Fibroblast of peridontal ligament (primary cell): ENCODE results near the gene DNHD1.
A peak's percentile ranks its signal among the peaks of the same experiment; 100 is the strongest.

Experiments
- DNase-seq: peaks from one replicate; pipeline ENCODE4 v3.0.0-alpha.2; 2010; ENCODE audit errors: extremely low read depth

DNHD1 gene

DNA sequence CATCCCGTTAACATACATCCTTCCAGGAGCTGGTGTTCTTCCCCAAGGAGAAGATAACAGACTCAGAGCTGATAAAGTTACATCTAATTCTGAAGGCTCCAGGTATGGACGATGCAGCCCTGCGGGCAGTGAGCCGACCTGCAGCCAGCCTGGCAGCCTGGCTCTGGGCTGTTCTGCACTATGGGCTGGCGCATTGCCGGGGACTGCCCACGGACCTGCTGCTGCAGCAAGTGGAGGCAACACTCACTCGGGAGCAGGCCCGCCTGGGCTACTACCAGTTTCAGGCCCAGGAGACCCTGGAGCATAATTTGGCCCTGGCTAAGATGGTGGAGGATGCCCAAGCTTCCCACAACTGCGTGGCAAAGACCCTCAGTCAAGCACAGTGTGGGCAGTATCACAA is 66.6 kb downstream of the DNHD1 start:
- no peak for DNase-seq

DNA sequence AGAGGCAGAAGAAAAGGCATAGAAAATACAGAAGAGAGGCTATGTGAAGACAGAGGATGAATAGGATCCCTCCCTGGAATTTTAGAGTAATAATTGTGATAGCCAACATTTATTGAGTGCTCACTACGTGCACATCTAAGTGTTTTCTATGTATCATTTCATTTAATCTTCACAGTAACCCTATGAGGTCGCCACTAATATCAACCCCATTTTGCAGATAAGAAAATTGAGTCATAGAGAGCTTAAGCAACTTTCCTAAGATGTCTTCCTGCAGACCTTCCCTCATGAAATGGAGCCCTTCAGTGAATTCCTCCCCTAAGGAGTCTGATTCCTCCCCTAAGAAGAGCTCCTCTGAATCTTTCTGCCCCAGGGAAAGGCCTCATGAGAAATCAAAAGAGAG is 68.2 kb downstream of the DNHD1 start:
- DNase-seq: no peak

DNA sequence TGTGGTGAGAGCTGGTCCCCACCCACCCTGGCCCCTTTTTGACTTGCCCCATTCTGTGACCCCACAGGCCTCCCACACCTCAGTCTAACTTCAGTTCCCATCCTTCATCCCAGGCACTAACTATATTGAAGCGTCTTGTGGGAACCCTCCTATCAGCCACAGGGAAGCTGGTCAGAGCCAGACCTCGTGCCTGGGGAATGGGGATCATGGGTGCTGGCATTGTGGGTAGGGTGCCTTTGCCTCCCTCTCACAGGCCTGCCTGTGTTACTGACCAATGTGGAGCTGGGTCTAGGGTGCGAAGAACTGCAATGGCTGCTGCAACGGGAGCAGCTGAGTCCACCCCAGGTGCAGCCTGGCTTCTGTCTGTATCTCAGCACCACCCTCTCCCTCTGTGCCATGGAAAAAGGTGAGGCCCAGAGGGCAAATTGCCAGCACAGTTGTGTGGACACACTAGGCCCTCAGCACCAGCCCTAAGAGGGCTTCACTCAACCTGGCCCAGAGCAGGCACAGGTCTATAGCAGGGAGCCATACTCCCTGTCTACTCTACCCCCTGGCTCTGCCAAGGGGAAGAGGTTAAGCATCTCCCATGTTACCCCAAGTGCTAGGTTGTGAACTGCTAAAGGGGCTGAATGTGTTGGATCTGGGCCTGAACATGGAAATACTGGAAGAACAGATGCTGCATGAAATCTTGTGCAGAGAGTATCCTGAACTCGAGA is 69.1 kb downstream of the DNHD1 start:
- DNase-seq: no peak

GRCh38 chr11:6566704-6567370 is 69.8 kb downstream of the DNHD1 start:
- DNase-seq: no peak

- DNase-seq: no peak
These were observed 70.3 kb downstream of the DNHD1 start for GRCh38 chr11:6567371-6567745.

- peak; percentile 73 for DNase-seq
These were observed 71.3 kb downstream of the DNHD1 start for GRCh38 chr11:6568191-6568918.

GRCh38 chr11:6569706-6570105 is 72.6 kb downstream of the DNHD1 start:
- DNase-seq: no peak

- no peak for DNase-seq
These were observed 73.8 kb downstream of the DNHD1 start for GRCh38 chr11:6570691-6571427.

GRCh38 chr11:6571434-6572008 is 74.4 kb downstream of the DNHD1 start:
- no peak for DNase-seq

GRCh38 chr11:6572215-6572614 is 75.1 kb downstream of the DNHD1 start:
- peak; percentile 88 for DNase-seq

DNA sequence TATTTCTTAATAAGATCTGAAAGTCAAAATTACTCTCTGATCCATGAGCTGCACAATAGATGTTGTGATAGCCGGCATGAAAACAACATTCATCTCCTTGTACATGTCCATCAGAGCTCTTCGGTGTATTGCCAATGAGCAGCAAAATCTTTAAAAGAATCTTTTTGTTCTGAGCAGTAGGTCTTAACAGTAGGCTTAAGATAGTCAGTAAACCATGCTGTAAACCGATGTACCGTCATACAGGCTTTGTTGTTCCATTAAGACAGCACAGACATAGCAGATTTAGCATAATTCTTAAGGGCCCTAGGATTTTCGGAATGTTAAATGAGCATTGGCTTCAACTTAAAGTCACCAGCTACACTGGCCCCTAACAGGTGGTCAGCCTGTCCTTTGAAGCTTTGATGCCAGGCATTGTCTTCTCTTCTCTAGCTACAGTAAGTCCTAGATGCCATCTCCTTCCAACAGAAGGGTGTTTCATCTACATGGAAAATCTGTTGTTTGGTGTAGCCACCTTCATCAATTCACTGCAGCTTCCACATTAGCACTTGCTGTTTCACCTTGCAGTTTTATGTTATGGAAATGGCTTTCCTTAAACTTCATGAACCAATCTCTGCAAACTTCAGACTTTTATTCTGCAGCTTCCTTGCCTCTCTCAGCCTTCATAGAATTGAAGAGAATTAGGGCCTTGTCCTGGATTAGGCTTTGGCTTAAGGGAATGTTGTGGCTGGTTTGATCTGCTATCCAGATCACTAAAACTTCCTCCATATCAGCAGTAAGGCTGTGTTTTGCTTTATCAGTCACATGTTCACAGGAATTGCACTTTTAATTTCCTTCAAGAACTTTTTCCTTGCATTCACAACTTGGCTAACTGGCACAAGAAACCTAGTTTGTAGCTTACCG is 78.0 kb downstream of the DNHD1 start:
- no peak for DNase-seq

DNA sequence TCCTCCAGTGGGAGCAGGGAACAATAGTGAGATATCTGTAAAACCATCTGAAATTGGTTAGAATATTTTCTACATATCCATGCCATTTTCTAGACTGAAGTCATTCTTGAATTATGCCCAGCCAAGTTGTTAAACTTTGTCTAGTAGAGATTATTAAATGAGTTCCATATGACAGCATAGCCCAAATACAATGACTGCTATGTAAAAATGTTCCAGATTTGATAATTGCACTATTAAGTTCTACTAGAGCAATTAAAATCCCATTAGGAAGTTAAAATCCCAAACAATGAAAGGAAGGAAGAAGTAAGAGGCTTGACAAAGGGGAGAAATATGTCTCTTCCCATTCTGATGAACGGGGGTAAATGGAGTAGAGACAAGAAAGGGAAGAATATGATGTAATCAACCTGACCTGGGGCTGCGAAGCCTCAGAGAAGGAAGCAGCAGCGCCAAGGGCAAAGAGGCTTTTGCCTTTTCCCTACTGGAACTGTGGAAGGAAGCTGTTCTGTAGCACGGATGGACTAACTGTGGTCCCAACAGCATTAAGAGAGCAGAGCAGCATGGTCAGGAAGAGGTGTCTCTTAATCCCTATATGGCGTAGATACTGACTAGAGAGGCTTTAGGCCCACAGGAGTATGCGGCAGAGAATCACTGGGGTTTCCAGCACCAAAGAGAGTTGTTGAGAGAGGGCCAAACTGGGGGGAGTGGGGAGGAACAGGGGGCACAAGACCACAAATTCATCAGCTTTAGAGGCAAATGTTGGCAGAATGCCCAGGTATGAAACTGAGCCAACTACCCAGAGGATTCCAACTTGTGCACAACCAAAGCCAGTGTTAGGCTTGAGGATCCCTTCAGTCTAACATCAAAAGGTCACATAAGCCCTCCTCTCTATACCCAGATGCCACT is 79.6 kb downstream of the DNHD1 start:
- peak; percentile 91 for DNase-seq

DNA sequence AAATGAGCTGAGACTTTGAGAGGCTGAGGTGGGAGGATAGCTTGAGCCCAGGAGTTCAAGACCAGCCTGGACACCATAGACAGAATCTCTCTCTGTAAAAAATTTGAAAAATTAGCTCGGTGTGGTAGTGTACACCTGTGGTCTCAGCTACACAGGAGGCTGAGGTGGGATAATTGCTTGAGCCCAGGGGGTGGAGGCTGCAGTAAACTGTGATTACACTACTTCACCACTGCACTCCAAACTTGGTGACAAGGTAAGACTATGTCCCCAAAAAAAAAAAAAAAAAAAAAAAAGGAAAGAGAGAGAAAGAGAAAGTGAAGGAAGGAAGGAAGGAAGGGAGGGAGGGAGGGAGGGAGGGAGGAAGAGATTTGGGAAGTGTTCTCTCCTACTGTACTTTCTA is 81.1 kb downstream of the DNHD1 start:
- no peak for DNase-seq

GRCh38 chr11:6579681-6580080 is 82.6 kb downstream of the DNHD1 start:
- DNase-seq: no peak

DNA sequence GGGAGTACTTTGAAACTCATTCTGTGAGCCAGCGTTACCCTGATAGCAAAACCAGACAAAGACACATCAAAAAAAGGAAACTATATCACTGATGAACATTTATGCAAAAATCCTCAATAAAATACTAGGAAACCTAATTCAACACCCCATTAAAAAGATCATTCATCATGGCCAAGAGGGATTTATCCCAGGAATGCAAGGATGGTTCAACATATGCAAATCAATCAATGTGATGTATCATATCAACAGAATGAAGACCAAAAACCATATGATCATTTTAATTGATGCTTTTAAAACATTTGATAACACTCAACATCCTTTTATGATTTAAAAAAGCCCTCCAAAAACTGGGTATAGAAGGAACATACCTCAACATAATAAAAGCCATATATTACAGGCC is 86.5 kb downstream of the DNHD1 start:
- DNase-seq: no peak

- no peak for DNase-seq
These were observed 87.4 kb downstream of the DNHD1 start for GRCh38 chr11:6584528-6584927.

GRCh38 chr11:6586434-6587359 is 89.6 kb downstream of the DNHD1 start:
- no peak for DNase-seq

DNA sequence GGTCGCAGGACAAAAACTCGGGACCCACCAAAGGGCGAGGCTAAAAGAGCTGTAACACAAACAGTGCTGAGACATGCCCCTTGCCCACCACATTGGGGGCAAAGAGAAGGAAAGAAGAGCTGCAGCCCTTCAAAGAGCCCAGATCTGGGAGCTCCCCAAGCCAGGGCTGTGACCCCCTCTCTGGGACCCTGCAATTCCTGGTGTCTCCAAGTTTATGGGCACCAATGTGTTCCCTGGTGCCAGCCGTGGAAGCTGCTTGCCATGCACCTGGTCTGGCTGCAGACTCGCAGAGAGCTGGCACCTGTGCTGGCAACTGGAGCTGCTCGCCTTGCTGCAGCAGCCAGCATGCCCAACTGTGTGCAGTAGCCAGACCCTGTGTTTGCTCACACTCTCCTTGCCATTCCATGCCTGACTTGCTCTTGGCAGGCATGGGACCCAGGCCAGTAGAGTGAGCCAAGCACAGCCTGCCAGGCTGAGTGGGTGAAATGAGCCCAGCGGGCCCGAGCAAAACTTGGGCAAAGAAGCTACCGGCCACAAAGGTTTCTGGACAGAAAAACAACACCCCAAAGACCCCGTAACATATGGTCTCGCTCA is 90.4 kb downstream of the DNHD1 start:
- no peak for DNase-seq
